NOMO-1 treated with dmso at 0.1 percent for 144 hours (cell line): ENCODE data around the gene NPHS1.
"Not testable (repeated sequence)": the region's sequence is repeated elsewhere in the genome, so short reads cannot be mapped to it uniquely, and the experiment has no call there.

ENCODE experiments used
- DNase-seq: peaks from one replicate; lab custom pipeline; 2025; ENCODE audit not compliant: unreplicated experiment; lab: John Stamatoyannopoulos, UW

The NPHS1 gene

DNA sequence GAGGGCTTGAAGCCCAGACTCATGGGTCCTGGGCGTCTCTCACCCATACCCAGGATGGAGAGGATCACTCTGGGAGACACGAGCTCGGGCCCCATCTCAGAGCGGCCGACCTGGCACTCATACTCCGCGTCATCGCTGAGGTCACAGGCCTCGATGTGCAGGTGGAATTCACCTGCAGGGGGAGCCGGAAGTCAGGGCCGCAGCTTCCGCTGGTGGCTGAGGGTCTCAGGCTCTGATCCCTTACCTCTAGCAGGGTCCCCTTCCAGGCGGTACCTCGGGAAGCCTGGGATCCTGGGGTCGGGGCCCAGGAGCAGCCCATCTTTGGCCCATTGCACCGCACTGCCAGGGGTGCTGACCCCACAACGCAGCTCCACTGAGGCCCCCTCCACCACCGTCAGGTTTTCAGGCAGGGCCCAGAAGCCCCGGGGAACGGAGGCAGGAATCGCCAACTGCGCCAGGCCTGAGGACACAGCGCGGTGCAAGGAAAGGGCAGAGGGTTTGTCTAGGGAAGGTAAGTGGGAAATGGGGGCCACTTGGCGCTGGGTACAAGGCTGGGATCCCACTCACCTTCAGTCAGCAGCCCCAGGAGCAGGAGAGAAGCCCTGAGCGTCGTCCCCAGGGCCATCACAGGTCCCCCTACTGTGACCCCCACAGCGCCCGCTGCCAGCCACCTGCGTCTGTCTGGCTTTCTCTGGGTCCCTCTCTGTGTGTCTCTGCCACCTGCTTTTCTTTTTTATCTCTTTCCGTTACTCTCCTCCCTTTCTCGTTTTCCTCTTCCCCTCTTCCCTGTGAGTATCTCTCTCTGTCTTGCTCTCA, 883 bp downstream of the NPHS1 start:
- DNase-seq = no peak

DNA sequence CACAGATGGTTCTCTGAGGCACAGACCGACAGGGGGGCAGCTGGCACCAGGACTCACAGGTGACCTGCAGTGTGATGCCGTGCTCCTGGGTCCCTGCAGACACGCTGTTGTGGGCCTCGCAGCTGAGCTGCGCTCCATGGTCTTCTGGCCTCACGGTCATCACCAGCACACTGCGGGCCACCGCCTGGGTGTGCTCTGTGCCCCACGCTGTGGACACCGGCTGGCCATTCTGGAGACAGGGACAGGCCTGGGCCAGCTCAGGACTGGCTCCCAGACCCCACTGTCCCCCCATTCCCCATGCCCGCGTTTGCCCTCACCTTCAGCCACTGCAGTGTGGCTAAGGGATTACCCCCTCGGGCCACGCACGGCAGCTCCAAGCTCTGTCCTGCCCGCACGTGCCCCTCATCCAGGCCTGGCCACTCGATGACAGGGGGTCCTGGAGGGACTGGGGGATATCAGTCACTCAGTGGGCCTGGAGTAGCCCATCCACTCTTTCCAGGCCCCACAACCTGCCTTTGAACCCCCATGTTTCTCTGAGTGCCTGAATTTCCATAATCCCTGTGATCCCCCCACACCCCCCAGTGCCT, 3.3 kb downstream of the NPHS1 start:
- no peak for DNase-seq

DNA sequence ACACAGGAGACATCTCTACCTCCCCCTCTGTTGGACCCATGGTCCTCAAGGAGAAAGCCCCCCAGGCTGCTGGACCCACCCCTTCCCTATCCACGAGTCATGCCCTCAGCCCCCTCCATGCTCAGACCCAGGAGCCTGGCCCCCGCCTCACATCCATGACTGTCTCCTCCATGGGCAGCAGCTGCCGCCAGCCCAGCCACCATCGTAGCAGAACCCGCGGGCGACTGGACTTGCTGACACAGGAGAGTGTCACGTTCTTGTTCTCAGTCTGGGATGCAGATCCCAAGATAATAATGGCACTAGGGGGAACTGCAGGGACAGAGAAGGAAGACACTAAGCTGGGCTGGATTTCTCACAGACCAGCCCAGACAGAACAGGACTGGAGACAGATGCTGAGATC, 3.8 kb downstream of the NPHS1 start:
- no peak for DNase-seq

DNA sequence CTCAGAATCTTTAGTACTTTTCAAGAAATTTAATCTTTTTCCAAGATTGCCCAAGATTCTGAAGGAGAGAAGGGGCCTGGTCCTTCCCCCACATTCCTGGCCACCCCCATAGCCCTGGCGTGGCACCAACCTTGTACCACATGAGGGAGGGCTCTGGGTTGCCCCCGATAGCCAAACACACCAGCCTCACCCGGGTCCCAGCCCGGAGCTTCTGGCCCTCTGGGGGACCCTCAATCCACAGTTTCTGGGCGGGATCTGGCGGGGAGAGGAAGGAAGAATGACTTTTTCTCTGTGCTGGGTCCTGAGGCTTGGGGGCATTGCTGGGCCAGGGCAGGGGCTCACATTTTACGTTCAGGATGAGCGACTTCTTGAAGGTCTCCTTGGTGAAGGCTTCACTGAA, 4.4 kb downstream of the NPHS1 start:
- no peak for DNase-seq

DNA sequence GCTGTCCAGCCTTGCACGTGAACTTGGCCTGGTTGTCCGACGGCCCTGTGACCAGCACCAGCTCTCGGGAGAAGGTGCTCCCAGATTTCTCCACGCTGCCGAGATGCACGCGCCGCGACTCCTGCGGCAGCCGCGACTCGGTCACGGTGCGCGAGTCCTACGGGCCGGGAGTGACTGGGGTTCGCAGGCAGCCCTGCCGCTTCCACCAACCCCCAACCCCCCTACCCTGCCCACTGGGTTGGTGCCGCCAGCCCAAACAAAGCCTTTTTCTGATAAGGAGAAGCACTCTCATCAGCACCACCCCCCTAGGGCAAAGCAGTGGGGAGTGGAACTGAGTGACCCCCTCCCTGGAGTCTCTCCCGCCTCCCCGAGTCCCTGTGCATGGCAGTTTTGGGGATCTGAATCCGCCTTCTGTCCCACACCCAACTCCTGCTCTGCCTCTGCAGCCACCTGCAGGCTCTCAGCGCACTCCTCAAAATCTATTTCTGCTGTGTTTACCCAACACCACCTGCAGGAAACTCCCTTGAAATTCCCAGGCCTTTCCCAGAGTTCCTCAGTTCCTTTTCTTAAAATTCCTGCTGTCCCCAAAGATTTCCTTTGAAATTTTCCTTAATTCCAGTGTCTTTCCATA, 6.2 kb downstream of the NPHS1 start:
- no peak for DNase-seq

DNA sequence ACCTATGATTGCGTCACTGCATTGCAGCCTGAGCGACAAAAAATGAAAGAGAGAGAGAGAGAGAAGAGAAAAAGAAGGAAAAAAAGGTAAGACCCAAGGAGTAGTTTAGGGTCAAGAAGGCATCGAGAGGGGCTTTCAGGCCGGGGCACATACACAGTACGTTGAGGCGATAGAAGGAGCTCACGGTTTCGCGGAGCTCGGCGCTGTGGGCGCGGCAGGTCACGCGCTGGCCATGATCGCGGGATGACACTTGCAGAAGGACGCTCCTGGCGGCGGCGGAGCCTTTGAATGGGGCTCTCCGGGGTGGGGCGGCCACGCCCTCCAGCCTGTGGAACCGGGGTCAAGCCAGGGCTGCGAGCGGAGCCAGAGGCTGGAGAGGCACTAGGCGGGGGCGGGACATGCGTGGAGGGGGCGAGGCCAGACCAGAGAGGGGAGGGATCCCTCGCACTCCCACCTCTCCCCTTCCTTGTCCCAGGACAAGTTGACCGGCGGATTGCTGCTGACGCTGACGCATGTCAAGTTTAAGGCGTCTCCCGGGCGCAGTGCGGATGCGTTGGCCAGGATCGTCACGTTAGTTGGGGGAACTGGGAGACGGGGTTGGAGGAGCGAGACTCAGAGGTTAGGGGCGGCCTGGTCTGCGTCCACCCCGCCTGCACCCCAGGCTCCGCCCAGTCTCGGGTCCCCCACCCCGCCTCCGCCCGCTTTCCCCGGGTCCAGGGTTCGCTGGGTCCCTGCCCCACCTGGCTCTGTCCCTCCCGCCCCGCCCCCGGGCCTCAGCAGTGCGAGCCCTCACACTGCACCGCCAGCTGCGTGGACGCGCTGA, 6.9 kb downstream of the NPHS1 start:
- no peak for DNase-seq

DNA sequence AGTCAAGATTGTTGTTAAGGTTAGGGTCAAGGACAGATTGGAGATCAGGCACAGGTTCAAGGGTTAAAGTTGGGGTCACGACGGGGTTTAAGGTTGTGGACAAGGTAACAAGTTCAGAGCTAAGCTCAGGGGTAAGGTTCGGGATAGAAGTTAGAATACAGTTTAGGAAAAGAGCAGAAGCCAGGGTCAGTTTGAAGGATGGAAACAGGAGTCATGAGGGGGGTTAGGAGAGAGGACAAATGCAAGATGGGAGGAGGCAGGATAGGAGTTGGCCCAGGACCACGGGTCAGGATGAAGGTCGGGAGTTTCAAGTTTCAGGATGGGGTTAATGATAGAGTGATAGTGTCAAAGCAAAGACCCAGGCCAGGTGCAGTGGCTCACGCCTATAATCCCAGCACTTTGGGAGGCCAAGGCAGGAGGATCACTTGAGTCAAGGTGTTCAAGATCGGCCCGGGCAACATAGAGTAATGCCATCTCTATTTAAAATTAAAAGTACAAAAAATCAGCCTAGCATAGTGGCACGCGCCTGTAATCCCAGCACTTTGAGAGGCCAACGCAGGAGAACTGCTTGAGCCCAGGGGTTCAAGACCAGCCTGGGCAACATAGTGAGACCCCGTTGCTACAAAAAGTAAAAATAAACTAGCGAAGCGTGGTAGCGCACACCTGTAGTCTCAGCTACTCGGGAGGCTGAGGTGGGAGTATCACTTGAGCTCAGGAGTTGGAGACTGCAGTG, 7.7 kb downstream of the NPHS1 start:
- DNase-seq = no peak

DNA sequence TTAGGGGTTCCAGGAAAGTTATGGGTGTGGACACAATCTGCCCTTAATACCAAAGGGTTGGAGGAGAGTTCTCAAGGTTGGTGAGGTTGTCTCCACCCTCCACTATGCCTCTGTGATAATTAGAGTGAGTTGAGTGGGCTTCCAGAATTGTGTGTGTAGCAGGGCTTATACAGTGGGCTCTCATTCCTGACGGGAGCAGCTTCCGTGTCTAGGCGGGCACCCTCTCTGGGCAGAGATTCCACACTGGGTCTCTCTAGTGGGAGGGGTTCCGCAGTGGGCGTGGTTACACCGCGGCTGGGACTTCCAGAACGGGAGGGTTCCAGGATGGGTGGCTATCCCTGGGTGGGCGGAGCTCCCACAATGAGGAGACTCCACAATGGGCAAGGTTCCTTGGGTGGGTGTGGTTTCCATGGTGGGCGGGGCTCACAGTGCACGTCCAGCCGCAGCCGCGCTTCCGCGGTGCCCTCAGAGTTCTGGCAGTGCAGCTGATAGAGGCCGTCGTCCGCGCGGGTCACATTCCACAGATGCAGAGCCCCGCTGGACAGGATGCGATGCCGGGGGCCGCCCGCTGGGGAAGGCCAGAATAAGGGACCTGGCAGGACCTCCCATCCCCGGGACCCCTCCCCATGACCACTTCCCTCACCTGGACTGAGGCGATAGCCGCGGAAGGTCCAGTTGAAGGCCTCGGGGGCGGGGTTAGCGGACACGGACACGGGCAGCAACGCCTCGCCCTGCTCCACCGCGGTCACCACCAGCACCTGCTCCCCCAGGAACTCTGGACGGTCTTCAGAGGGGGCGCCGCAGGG, 8.4 kb downstream of the NPHS1 start:
- DNase-seq = no peak

DNA sequence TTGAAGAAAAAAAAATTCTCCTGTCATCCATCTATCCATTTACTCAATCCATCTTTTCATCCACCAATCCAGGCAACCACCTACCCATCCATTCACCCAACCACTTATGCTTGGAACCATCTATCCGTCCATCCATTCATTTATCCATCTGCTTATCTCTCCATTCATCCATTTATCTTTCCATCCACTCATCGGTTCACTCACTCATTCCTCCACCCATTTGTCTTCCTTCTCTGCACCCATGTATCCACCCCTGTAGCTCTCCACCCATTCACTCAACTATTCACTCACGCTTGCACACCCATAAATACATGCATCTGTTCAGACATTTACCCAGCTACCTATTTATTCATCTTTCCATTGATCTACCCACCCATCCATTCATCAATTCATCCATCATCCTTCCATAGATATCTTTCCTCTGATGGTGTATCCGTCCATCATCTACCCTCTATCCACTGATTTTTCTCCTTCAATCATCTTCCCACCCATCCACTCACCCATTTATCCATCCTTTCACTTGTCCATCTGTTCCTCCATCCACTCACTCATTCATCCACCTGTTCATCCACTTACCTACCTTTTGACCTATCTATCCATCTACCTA, 9.5 kb downstream of the NPHS1 start:
- DNase-seq = no peak

DNA sequence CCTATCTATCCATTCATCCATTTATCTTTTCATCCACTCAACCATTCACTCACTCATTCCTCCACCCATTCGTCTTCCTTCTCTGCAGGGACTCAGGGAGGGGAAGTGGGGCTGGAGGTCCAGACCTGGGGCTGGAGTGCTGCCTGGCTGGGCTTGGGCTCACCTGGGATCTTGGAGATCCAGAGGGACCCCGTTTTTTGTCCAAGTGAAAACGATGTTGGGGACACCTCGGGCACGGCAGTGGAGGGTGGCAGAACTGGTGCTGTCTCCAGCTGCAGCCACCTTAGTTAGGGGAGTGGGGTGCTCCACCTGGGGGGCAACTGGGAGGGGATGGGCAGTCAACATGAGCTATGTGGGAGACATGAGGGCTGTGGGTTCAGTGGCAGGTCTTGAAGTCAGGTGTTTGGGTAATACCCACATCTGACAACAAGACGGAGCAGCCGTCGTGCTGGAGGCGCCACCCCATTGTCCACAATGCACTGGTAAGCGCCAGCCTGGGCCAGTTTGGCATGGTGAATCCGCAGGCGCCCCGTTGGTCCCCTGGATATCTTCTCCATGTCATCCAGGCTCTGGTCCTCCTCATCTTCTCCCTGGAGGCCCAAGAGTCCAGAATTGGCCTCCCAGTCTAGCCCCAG, 10.2 kb downstream of the NPHS1 start:
- DNase-seq = no peak

DNA sequence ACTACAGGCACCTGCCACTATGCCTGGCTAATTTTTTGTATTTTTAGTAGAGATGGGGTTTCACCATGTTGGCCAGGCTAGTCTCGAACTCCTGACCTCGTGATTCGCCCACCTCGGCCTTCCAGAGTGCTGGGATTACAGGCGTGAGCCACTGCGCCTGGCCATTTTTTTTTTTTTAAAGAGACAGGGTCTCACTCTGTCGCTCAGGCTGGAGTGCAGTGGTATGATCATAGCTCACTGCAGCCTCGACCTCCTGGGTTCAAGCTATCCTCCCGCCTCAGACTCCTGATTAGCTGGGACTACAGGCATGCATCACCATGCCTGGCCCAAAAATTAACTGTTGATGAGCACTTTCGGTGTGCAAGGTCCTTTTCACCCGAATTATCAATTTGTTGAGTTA, 16.2 kb downstream of the NPHS1 start:
- DNase-seq = not testable (repeated sequence)

DNA sequence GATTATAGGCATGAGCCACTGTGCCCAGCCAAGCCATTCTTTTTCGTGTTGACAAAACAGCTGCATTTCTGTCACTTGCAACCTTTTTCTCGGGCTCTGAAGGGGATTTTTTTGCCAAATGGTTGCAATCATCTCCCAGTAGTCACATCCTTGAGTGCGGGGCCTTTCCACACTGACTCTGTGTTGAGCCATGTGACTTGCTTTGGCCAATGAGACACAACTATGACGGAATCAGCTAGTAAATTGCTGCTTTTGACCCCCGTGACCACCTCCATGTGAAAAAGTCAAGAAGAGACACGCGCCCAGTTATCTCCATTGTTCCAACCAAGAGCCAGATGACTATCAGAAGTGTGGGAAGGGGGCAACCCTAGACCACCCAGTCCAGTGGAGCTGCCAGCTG, 18.3 kb downstream of the NPHS1 start:
- no peak for DNase-seq

DNA sequence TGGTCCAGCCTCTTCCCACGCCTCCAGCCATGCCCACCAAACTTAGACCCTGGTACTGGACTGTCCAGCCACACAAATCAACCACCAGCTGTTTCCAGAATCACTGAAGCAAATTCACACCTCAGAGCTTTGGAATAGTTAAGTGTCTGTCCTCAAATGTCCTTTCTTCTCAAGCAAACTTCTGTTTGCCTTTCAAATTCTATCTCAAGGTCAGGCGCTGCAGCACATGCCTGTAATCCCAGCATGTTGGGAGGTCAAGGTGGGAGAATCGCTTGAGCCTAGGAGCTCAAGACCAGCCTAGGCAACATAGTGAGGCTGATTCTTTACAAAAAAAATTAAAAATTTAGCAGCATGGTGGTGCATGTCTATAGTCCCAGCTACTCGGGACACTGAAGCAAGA, 20.2 kb downstream of the NPHS1 start:
- no peak for DNase-seq

DNA sequence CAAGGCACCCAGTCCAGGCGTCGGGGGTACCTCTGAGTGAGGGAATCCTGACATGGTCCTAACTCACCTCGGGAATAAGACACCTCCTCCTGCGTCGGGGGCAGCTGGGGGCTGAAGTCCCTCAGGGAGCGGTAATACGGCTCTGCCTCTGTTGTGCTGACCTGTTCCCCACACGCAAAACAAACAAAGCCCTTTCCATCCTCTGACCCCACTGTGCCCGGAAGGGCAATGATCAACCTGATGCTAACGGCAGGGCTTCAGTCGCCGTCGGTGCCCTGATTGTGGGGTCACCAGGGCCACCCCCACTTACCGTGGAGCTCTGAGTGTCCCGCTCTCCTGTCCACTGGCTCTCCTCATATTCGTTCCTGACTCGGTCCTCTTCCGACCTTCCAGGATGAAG, 21.3 kb downstream of the NPHS1 start:
- DNase-seq = no peak

DNA sequence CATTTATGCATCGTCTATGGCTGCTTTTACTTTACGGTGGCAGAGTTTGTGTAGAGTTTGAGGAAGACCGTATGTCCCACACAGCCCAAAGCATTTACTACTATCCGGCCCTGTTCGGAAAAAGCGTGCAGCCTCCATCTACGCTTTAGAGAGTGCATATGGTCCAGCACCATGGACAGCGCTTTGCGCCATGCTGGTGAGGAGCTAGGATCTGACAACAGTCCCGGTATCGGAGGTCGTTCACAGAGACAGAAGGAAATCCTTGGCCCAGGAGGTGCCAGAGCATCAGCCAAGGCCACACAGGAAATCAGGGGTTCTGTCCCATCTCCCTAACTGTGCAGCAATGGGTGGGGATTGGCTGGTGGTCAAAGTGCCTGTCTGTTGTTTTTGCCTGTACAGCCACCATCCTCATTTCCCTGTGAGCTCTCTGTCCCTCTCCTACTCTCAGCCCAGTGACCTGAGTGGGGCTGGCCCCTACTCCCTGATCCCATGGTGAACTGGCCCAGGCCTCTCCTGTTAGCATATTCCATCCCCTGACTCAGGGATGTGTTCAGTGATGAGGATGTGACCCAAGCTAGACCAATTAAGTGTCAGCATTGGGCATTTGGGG, 23.5 kb downstream of the NPHS1 start:
- no peak for DNase-seq

DNA sequence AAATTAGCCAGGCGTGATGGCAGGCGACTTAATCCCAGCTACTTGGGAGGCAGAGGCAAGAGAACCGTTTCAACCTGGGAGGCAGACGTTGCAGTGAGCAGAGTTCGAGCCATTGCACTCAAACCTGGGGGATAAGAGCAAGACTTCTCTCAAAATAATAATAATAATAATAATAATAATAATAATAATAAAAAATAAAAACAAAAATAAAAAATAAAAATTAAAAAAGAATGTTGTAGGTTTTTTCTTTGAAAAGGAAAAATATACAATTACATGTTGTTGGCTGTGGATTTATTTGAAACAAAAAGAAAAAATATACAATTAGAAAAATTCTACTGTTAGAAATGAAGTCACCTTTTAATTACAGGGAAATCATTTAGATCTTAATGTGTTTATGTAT, 28.2 kb downstream of the NPHS1 start:
- DNase-seq = no peak

DNA sequence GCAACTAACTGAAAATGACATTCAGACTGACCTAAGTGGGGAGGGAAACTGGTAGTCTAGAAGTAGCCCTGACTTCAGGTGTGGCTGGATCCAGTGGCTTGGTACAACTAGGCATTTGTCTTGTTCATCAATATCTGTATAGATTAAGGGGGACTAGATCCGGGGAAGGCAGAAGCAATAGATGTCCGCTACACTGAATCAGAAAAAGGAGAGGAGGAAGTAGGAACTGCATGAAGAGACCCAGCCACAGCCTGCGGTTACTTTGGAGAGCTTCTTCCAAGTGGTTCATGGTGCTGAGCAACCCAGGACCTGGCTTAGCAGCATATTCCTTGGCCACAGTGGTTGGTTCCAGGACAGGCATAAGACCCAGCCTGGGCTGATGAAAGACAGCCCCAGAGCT, 29.7 kb downstream of the NPHS1 start:
- DNase-seq = peak; percentile 78

DNA sequence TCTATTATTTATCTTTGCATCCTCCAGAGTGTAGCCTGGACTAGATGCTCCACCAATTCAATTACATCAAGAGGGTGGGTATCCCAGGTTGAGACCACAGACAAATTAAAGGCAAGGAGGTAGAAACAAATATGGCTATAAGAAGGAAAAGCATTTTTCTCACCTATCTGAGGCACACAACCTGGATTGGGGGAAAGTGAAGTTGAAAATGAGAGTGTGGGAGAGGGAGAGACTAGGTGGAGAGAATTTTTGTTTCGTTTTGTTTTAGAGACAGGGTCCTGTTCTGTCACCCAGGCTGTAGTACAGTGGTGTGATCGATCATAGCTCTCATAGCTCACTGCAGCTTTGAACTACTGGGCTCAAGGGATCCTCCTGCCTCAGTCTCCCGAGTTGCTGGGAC, 33.9 kb downstream of the NPHS1 start:
- DNase-seq = no peak

DNA sequence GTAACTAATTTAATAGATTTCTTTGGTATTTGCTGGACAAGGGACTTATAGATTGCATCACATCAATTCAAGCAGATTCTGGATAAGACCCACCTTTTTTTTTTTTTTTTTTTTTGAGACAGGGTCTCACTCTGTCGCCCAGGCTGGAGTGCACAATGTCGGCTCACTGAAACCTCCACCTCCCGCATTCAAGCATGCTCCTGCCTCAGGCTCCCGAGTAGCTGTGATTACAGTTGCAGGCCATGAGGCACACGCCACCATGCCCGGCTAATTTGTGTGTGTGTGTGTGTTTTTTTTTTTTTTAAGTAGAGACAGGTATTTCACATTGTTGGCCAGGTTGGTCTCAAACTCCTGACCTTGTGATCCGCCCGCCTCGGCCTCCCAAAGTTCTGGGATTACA, 35.5 kb downstream of the NPHS1 start:
- no peak for DNase-seq
